Measurements from ENCODE around the gene GPR146.

GPR146 gene, protein sequence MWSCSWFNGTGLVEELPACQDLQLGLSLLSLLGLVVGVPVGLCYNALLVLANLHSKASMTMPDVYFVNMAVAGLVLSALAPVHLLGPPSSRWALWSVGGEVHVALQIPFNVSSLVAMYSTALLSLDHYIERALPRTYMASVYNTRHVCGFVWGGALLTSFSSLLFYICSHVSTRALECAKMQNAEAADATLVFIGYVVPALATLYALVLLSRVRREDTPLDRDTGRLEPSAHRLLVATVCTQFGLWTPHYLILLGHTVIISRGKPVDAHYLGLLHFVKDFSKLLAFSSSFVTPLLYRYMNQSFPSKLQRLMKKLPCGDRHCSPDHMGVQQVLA

DNA sequence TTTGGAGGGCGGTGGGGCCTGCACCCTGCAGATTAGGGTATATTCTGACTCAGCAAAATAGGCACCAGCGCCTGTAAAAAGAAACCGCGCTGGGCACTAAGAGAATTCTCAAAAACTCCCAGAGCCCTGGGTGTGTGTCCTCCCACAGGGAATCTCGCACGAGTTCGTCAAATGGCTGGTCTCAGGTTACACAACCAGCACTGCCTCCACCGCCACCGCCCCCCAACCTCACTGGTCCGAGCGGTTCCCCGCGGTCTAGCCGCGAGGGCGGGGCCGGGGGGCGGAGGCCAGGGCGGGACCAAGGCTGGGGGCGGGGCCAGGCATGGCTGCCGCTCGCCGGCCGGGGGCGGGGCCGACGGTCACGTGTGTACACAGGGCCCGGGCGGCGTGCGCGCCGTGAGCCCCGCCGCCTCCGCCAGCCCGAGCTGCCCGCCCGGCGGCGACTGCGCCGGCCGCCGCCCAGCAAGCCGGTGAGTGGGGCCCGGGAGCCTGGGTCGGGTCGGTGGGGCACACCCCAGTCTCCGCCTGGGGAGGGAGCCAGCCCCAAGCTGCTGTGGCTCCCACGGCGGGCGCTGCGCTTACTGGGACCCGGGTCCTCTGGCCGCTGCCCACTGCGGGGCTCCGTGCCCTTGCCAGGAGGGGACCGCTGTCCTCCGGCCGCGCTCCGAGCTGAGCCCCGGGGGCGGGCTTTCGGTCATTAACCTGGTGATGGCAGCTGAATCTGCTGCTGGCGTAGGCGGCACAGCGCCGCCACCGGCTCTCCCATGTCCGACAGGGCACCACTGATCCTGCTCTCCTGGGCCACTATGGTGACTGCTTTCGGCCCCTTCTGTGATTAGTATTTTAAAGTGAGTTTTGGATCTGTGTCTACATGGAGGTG lies at the start of gene GPR146:
Gene GPR146 (plus strand): TSS at position 358 of the 880 bp plus-strand sequence. CDS start 12,970 bp downstream, outside the sequence.
- TF ChIP-seq, protein P1, sequence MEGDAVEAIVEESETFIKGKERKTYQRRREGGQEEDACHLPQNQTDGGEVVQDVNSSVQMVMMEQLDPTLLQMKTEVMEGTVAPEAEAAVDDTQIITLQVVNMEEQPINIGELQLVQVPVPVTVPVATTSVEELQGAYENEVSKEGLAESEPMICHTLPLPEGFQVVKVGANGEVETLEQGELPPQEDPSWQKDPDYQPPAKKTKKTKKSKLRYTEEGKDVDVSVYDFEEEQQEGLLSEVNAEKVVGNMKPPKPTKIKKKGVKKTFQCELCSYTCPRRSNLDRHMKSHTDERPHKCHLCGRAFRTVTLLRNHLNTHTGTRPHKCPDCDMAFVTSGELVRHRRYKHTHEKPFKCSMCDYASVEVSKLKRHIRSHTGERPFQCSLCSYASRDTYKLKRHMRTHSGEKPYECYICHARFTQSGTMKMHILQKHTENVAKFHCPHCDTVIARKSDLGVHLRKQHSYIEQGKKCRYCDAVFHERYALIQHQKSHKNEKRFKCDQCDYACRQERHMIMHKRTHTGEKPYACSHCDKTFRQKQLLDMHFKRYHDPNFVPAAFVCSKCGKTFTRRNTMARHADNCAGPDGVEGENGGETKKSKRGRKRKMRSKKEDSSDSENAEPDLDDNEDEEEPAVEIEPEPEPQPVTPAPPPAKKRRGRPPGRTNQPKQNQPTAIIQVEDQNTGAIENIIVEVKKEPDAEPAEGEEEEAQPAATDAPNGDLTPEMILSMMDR (IDR thresholded peaks at IDR 0.05; ENCODE audit: low read depth, low read length, poor library complexity, severe bottlenecking), result peak; percentile 95
- no peak for TF ChIP-seq EZH2phosphoT487 (IDR thresholded peaks at IDR 0.05; ENCODE audit: borderline replicate concordance, low read length)
- H3K9me3 ChIP-seq (ENCODE audit: control insufficient read depth, insufficient read depth, low read length), result no peaks in the 10 kb centered on the region
- H3K36me3 ChIP-seq (ENCODE audit: control insufficient read depth, low read length), result no peaks in the 10 kb centered on the region
- H3K27ac ChIP-seq (ENCODE audit: low read depth, low read length), result no peak within 1 kb of the TSS
- H4K20me1 ChIP-seq (ENCODE audit: control insufficient read depth, insufficient read depth, low read depth, low read length), result peaks cover 15% of the 10 kb centered on the region
- H3K9me2 ChIP-seq (replicated peaks; ENCODE audit: control insufficient read depth, low read length), result no peaks in the 10 kb centered on the region
- H3K4me3 ChIP-seq (ENCODE audit: low read length), result peak within 1 kb of the TSS; percentile 81
- peaks cover 17% of the 10 kb centered on the region for H3K79me2 ChIP-seq (ENCODE audit: control insufficient read depth, low read length)
- peaks cover 28% of the 10 kb centered on the region for H3K4me1 ChIP-seq (ENCODE audit: control insufficient read depth, low read length)
- peaks cover 8% of the 10 kb centered on the region; the same call in 1 of the 2 replicates for H3F3A ChIP-seq (ENCODE audit: control insufficient read depth, insufficient read depth)
- peak within 1 kb of the TSS; percentile 84 for H3K4me2 ChIP-seq (ENCODE audit: low read length)
- H3K27me3 ChIP-seq (ENCODE audit: control insufficient read depth, low read length), result no peaks in the 10 kb centered on the region

- H3K27ac ChIP-seq (ENCODE audit: low read depth, low read length), result peak overlapping the region; percentile 51
Observed at GRCh38 chr7:994592-995308, 49.6 kb upstream of the GPR146 start.

GRCh38 chr7:995571-995970 lies 48.8 kb upstream of the GPR146 start:
- Histone ChIP-seq H3K4me1 (ENCODE audit: control insufficient read depth, low read length) (peaks cover 61% of the 10 kb centered on the region), H3K79me2 (ENCODE audit: control insufficient read depth, low read length) (no peaks in the 10 kb centered on the region), H3K4me2 (ENCODE audit: low read length) (peak overlapping the region; percentile 58), H3K4me3 (ENCODE audit: low read length) (peak overlapping the region; percentile 10), H3F3A (ENCODE audit: control insufficient read depth, insufficient read depth) (peaks cover 21% of the 10 kb centered on the region), H3K27me3 (ENCODE audit: control insufficient read depth, low read length) (no peaks in the 10 kb centered on the region), H3K27ac (ENCODE audit: low read depth, low read length) (peak overlapping the region; percentile 51; the same call in 1 of the 2 replicates), H3K36me3 (ENCODE audit: control insufficient read depth, low read length) (peaks cover 46% of the 10 kb centered on the region), H3K9me3 (ENCODE audit: control insufficient read depth, insufficient read depth, low read length) (no peaks in the 10 kb centered on the region), H4K20me1 (ENCODE audit: control insufficient read depth, insufficient read depth, low read depth, low read length) (no peaks in the 10 kb centered on the region), H3K9me2 (replicated peaks; ENCODE audit: control insufficient read depth, low read length) (no peaks in the 10 kb centered on the region)
- TF ChIP-seq, protein P1 (IDR thresholded peaks at IDR 0.05; ENCODE audit: low read depth, low read length, poor library complexity, severe bottlenecking), result no peak
- TF ChIP-seq EZH2phosphoT487 (IDR thresholded peaks at IDR 0.05; ENCODE audit: borderline replicate concordance, low read length), result no peak

More at GRCh38 chr7:994592-995308, 49.6 kb upstream of the GPR146 start:
- Histone ChIP-seq H3K27me3 (ENCODE audit: control insufficient read depth, low read length) (no peaks in the 10 kb centered on the region), H3K4me2 (ENCODE audit: low read length) (peak overlapping the region; percentile 58), H3K9me2 (replicated peaks; ENCODE audit: control insufficient read depth, low read length) (no peaks in the 10 kb centered on the region), H3K9me3 (ENCODE audit: control insufficient read depth, insufficient read depth, low read length) (no peaks in the 10 kb centered on the region), H4K20me1 (ENCODE audit: control insufficient read depth, insufficient read depth, low read depth, low read length) (no peaks in the 10 kb centered on the region), H3K79me2 (ENCODE audit: control insufficient read depth, low read length) (no peaks in the 10 kb centered on the region), H3K4me3 (ENCODE audit: low read length) (peak overlapping the region; percentile 10), H3K36me3 (ENCODE audit: control insufficient read depth, low read length) (peaks cover 37% of the 10 kb centered on the region), H3F3A (ENCODE audit: control insufficient read depth, insufficient read depth) (peaks cover 17% of the 10 kb centered on the region), H3K4me1 (ENCODE audit: control insufficient read depth, low read length) (peaks cover 53% of the 10 kb centered on the region)
- TF ChIP-seq EZH2phosphoT487 (IDR thresholded peaks at IDR 0.05; ENCODE audit: borderline replicate concordance, low read length), result no peak
- TF ChIP-seq, protein P1 (IDR thresholded peaks at IDR 0.05; ENCODE audit: low read depth, low read length, poor library complexity, severe bottlenecking), result no peak
